ENCODE measurements around the gene RNF11. TPM values are rescaled to one million over a fixed set of nuclear protein-coding genes. Genes with fewer than 3 reads are reported as not detected.

RNF11 gene
- total RNA-seq, 2 experiments from 2014 or later: 91.3 to 97.4 TPM

- POLR2A ChIA-PET: no interaction called here
- H3K9me3 Mint-ChIP-seq: no peaks in the 10 kb centered on the region
These were observed 85.2 kb downstream of the RNF11 start for GRCh38 chr1:51320967-51321923.

DNA sequence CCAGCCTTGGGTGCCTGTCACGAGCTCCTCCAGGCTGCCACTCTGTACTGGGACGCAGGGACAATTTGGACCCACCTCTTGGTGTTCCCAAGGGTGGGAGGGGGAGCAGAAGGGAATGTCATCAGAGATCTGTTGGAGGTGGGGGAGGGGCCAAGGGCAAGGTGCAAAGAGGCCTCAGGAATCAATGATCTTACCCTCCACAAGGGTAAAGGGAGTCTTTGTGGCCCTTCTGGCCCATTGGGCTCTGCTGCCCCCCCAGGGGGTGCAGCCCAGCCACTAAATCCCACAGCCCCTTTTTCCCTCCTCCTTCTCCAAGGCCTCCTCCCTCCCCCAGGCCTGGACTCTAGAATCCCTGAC lies 85.8 kb downstream of the RNF11 start:
- no peaks in the 10 kb centered on the region for H3K9me3 Mint-ChIP-seq

More at GRCh38 chr1:51320967-51321923, 85.2 kb downstream of the RNF11 start:
- Mint-ChIP-seq H3K4me1 (ENCODE audit: low read depth) (no peaks in the 10 kb centered on the region), H3K36me3 (ENCODE audit: low read depth) (no peaks in the 10 kb centered on the region), H3K4me3 (no peak overlapping the region), H3K27me3 (peaks cover 6% of the 10 kb centered on the region), H3K27ac (no peak overlapping the region)
- ATAC-seq (ENCODE audit: poor library complexity) (no peak), DNase-seq (no peak)
- TF ChIP-seq, protein P1, sequence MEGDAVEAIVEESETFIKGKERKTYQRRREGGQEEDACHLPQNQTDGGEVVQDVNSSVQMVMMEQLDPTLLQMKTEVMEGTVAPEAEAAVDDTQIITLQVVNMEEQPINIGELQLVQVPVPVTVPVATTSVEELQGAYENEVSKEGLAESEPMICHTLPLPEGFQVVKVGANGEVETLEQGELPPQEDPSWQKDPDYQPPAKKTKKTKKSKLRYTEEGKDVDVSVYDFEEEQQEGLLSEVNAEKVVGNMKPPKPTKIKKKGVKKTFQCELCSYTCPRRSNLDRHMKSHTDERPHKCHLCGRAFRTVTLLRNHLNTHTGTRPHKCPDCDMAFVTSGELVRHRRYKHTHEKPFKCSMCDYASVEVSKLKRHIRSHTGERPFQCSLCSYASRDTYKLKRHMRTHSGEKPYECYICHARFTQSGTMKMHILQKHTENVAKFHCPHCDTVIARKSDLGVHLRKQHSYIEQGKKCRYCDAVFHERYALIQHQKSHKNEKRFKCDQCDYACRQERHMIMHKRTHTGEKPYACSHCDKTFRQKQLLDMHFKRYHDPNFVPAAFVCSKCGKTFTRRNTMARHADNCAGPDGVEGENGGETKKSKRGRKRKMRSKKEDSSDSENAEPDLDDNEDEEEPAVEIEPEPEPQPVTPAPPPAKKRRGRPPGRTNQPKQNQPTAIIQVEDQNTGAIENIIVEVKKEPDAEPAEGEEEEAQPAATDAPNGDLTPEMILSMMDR (IDR thresholded peaks at IDR 0.05): no peak
- CTCF ChIA-PET: no interaction called here
- intact Hi-C loops (cut with DNase I, micrococcal nuclease): no loop called here
- Histone ChIP-seq H3K4me3 (ENCODE audit: low read length) (no peak overlapping the region), H3K27ac (ENCODE audit: low read depth in 1 of 2, low read length in 2 of 2) (no peak overlapping the region), H3K27me3 (ENCODE audit: control insufficient read depth in 1 of 2, insufficient read depth in 2 of 2, low read length in 2 of 2) (peaks cover 0 to 3% of the 10 kb centered on the region in 2 experiments), H3K9me3 (ENCODE audit: control insufficient read depth in 1 of 2, insufficient read depth in 1 of 2, low read length in 2 of 2) (no peaks in the 10 kb centered on the region), H3K36me3 (ENCODE audit: insufficient read depth, low read length) (no peaks in the 10 kb centered on the region), H3K4me1 (ENCODE audit: insufficient read depth, low read length) (no peaks in the 10 kb centered on the region)

GRCh38 chr1:51322417-51323101 lies 86.5 kb downstream of the RNF11 start:
- CTCF ChIA-PET: no interaction called here
- no peaks in the 10 kb centered on the region for H3K36me3 Mint-ChIP-seq (ENCODE audit: low read depth)
- intact Hi-C loops (cut with DNase I, micrococcal nuclease): no loop called here

More for the DNA sequence above, 85.8 kb downstream of the RNF11 start:
- Mint-ChIP-seq H3K4me1 (ENCODE audit: low read depth) (no peaks in the 10 kb centered on the region), H3K27me3 (peaks cover 9% of the 10 kb centered on the region), H3K27ac (no peak overlapping the region), H3K36me3 (ENCODE audit: low read depth) (no peaks in the 10 kb centered on the region), H3K4me3 (no peak overlapping the region)
- H3K9me3 ChIP-seq (ENCODE audit: control insufficient read depth in 1 of 2, insufficient read depth in 1 of 2, low read length in 2 of 2): no peaks in the 10 kb centered on the region
- ChIA-PET CTCF (no interaction called here), POLR2A (no interaction called here)
- intact Hi-C loops (cut with DNase I, micrococcal nuclease): no loop called here
- TF ChIP-seq, protein P1 (IDR thresholded peaks at IDR 0.05): no peak
- H3K27ac ChIP-seq (ENCODE audit: low read depth in 1 of 2, low read length in 2 of 2): no peak overlapping the region
- no peak overlapping the region for H3K4me3 ChIP-seq (ENCODE audit: low read length)
- DNase-seq (no peak), ATAC-seq (ENCODE audit: poor library complexity) (no peak)
- no peaks in the 10 kb centered on the region for H3K36me3 ChIP-seq (ENCODE audit: insufficient read depth, low read length)
- no peaks in the 10 kb centered on the region for H3K4me1 ChIP-seq (ENCODE audit: insufficient read depth, low read length)
- H3K27me3 ChIP-seq (ENCODE audit: control insufficient read depth in 1 of 2, insufficient read depth in 2 of 2, low read length in 2 of 2): peaks cover 2 to 7% of the 10 kb centered on the region in 2 experiments

More at GRCh38 chr1:51322417-51323101, 86.5 kb downstream of the RNF11 start:
- Histone ChIP-seq H3K4me1 (ENCODE audit: insufficient read depth, low read length) (no peaks in the 10 kb centered on the region), H3K27me3 (ENCODE audit: control insufficient read depth in 1 of 2, insufficient read depth in 2 of 2, low read length in 2 of 2) (peaks cover 4 to 7% of the 10 kb centered on the region in 2 experiments), H3K36me3 (ENCODE audit: insufficient read depth, low read length) (no peaks in the 10 kb centered on the region), H3K27ac (ENCODE audit: low read depth in 1 of 2, low read length in 2 of 2) (no peak overlapping the region), H3K9me3 (ENCODE audit: control insufficient read depth in 1 of 2, insufficient read depth in 1 of 2, low read length in 2 of 2) (no peaks in the 10 kb centered on the region), H3K4me3 (ENCODE audit: low read length) (no peak overlapping the region)
- Mint-ChIP-seq H3K27ac (no peak overlapping the region), H3K4me1 (ENCODE audit: low read depth) (no peaks in the 10 kb centered on the region), H3K27me3 (peaks cover 13% of the 10 kb centered on the region), H3K9me3 (no peaks in the 10 kb centered on the region), H3K4me3 (no peak overlapping the region)
- DNase-seq: no peak
- TF ChIP-seq, protein P1 (IDR thresholded peaks at IDR 0.05): no peak
- no peak for ATAC-seq (ENCODE audit: poor library complexity)
- POLR2A ChIA-PET: no interaction called here

Other genes starting within 250 kb of the RNF11 start
- gene C1orf185, start 134.0 kb upstream of the RNF11 start, total RNA-seq: not detected
- gene TTC39A, start 94.3 kb downstream of the RNF11 start, total RNA-seq: not detected

Measured in CD4-positive, alpha-beta T cell (primary cell).